Measurements from ENCODE around the gene NR1H3.

Gene NR1H3

GRCh38 chr11:47270331-47271271 lies 12.8 kb downstream of the NR1H3 start:
- DNase-seq: peak; percentile 73

DNA sequence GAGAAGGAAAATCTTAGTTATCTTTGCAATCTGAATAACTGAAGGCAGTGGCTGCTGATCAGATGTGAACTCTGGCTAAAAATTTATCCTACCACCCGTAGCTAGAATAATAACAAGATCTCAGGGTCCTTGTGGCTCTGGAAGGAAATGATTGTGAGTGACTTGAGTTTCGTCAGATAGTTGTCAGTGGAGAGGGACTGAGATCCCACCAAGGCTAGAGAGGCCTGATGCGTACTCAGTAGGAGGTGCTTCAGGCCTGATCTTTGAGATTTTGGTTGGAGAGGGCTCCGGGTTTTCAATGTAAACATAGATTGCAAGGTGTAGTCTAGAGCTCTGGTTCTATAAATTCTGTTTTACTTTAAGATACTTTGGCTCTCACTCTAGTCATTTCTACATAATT lies 13.5 kb downstream of the NR1H3 start:
- no peak for DNase-seq

GRCh38 chr11:47271961-47272661 lies 14.3 kb downstream of the NR1H3 start:
- peak; percentile 69 for DNase-seq

DNA sequence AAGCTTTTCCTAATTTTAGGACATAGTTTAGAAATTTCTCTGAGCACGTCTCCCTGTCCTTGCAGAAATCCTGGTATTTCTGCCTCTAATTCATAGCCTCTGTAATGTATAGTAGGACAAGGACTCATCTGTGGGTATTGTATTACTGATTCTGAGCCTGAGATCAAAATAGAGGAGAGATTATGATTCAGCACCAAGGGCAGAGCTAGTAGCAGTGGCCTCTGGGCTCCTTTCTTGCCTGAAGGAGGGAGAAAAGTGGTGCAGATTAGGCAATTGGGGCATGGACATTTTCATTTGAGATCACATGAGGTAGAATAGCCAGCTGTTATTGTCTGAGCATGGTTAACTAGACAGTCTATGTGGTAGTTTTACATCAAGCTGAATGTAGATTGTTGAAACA lies 14.9 kb downstream of the NR1H3 start:
- no peak for DNase-seq

DNA sequence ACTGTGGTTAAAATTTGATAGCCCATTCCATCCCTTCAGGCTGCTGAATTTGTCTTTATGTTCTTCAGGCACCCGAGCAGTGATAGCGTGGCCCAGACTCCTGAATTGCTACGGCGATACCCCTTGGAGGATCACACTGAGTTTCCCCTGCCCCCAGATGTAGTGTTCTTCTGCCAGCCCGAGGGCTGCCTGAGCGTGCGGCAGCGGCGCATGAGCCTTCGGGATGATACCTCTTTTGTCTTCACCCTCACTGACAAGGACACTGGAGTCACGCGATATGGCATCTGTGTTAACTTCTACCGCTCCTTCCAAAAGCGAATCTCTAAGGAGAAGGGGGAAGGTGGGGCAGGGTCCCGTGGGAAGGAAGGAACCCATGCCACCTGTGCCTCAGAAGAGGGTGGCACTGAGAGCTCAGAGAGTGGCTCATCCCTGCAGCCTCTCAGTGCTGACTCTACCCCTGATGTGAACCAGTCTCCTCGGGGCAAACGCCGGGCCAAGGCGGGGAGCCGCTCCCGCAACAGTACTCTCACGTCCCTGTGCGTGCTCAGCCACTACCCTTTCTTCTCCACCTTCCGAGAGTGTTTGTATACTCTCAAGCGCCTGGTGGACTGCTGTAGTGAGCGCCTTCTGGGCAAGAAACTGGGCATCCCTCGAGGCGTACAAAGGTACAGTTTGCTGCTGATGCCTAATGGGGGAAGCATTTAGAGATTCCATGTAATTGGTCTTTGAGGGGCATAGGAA lies 16.9 kb downstream of the NR1H3 start:
- DNase-seq: no peak

- no peak for DNase-seq
Measured at GRCh38 chr11:47276923-47277322, 19.1 kb downstream of the NR1H3 start.

- DNase-seq: no peak
Measured at GRCh38 chr11:47278058-47278457, 20.3 kb downstream of the NR1H3 start.

DNA sequence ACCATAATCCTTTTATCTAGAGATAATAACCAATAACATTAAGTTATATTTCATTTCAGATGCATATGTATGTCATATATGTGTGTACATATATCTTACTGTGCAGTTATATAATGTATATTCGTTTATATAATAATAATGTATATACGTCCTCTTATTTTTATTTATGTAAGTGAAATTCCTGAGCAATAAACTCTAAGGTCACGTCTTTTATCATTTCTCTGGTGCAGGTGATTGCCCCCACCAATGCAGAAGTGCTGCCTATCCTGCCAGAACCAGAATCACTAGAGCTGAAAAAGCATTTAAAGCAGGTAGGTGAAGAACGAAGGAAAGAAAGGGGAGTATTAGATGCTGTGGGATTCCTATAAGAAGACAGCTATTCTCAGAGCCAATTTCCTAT lies 21.0 kb downstream of the NR1H3 start:
- DNase-seq: no peak

DNA sequence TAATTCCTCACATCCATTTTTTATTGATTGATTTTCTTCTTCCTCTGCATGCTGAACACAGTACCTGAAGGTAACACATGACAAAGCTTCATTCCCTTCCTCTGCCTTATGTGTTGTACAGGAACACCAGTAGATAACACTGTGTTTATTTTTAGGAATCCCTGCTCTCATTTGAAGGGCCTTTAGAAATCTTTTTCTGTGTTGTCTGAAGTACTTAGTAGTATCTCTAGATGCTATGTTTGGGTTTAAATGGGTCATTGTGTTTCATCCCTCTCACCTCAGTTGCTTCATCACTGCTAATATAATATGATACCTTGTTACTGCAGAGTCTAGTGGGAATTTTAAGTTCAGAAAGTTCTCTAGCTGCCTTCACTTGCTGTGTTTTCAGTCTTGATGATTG lies 22.3 kb downstream of the NR1H3 start:
- no peak for DNase-seq

- DNase-seq: no peak
Measured at GRCh38 chr11:47280860-47281259, 23.1 kb downstream of the NR1H3 start.

DNA sequence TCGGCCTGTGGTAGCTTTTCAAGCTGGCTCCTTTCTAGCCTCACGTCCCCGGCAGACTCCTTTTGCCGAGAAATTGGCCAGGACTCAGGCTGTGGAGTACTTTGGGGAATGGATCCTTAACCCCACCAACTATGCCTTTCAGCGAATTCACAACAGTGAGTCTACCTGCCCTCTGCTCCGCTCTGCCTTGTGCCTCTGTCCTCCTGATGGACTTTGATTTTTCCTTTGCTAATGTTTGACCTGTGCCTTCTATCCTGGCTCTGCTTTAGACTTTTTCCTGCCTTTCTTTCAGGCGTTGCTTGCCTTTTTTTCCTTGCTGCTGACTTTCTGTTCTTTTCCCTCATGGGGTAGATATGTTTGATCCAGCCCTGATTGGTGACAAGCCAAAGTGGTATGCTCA lies 24.7 kb downstream of the NR1H3 start:
- DNase-seq: no peak

DNA sequence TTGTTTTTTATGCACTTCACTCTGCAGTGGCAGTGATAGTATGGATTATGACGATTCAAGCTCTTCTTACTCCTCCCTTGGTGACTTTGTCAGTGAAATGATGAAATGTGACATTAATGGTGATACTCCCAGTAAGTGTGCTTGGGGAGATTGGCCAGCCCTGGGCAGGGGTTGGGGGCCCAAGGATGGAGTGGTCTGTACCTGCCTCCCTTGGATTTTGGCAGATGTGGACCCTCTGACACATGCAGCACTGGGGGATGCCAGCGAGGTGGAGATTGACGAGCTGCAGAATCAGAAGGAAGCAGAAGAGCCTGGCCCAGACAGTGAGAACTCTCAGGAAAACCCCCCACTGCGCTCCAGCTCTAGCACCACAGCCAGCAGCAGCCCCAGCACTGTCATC lies 26.4 kb downstream of the NR1H3 start:
- no peak for DNase-seq

- no peak for DNase-seq
Measured at GRCh38 chr11:47285969-47286770, 28.4 kb downstream of the NR1H3 start.

DNA sequence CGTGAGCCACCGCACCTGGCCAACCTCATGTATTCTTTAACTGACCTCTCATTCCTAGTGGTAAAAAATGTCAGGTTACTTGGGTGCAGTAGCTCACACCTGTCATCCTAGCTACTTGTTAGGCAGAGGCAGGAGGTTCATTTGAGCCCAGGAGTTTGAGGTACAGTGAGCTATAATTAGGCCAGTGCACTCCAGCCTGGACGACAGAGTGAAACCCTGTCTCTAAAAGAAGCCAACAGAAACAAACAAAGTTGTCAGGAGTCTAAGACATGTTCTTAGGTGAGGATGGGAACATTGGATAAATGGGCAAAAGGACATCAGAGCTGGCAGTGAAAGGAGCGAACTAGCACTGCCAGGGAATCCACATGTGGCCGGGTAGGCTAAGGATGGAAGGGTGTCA lies 30.3 kb downstream of the NR1H3 start:
- DNase-seq: no peak

GRCh38 chr11:47289856-47290255 lies 32.1 kb downstream of the NR1H3 start:
- no peak for DNase-seq

DNA sequence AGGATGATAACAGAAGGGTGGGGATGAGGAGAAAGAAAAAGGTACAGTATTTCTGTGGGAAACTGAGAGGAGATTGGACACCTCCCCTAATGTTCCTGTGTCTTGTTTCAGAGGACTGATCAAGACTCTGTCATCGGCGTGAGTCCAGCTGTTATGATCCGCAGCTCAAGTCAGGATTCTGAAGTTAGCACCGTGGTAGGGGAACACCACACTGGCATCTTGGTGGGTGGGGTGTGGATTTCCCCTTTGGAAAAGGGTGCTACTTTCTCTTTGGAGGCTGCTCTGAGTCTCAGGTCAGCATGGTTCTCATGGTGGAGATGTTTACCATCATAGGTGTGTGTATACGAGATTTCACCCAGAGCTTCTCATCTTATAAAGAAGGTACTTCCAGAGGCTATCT lies 37.6 kb downstream of the NR1H3 start:
- DNase-seq: no peak

- DNase-seq: no peak
Measured at GRCh38 chr11:47296045-47296444, 38.2 kb downstream of the NR1H3 start.

- no peak for DNase-seq
Measured at GRCh38 chr11:47299078-47299477, 41.3 kb downstream of the NR1H3 start.

DNA sequence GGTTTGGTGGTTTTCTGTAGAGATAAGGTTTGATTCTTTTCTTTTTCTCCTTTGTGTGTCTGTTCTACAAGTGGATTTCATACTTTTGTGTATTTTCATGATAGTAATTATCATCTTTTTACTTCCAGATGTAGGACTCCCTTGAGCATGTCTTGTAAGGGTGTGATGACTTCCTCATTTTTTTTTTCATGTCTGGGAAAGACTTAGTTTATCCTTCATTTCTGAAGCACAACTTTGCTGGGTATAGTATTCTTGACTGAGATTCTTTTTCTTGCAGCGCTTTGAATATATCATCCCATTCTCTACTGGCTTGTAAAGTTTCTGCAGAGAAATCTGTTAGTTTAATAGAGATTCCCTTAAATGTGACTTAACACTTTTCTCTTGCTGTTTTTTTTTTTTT lies 45.1 kb downstream of the NR1H3 start:
- DNase-seq: no peak

- no peak for DNase-seq
Measured at GRCh38 chr11:47305734-47306483, 48.1 kb downstream of the NR1H3 start.

- DNase-seq: no peak
Measured at GRCh38 chr11:47306484-47306844, 48.7 kb downstream of the NR1H3 start.
